ENCODE results near the gene TCHP.

TCHP gene

GRCh38 chr12:109938947-109939346 is 38.9 kb downstream of the TCHP start:
- no peak for DNase-seq

- no peak for DNase-seq
Observed at GRCh38 chr12:109939504-109939903, 39.4 kb downstream of the TCHP start.

GRCh38 chr12:109940339-109940923 is 40.4 kb downstream of the TCHP start:
- no peak for DNase-seq

- DNase-seq: no peak
Observed at GRCh38 chr12:109943811-109944210, 43.7 kb downstream of the TCHP start.

- DNase-seq: no peak
Observed at GRCh38 chr12:109944561-109945359, 44.7 kb downstream of the TCHP start.

- no peak for DNase-seq
Observed at GRCh38 chr12:109946505-109946904, 46.4 kb downstream of the TCHP start.

GRCh38 chr12:109946913-109947312 is 46.8 kb downstream of the TCHP start:
- no peak for DNase-seq

GRCh38 chr12:109947521-109947920 is 47.4 kb downstream of the TCHP start:
- no peak for DNase-seq

- no peak for DNase-seq
Observed at GRCh38 chr12:109948368-109948767, 48.3 kb downstream of the TCHP start.

GRCh38 chr12:109949089-109949488 is 49.0 kb downstream of the TCHP start:
- no peak for DNase-seq

- no peak for DNase-seq
Observed at GRCh38 chr12:109950625-109951024, 50.6 kb downstream of the TCHP start.

GRCh38 chr12:109951136-109951535 is 51.1 kb downstream of the TCHP start:
- no peak for DNase-seq

GRCh38 chr12:109951751-109952150 is 51.7 kb downstream of the TCHP start:
- no peak for DNase-seq

GRCh38 chr12:109952160-109952858 is 52.2 kb downstream of the TCHP start:
- DNase-seq: no peak

- DNase-seq: no peak
Observed at GRCh38 chr12:109952873-109953272, 52.8 kb downstream of the TCHP start.

- DNase-seq: no peak
Observed at GRCh38 chr12:109953656-109954055, 53.6 kb downstream of the TCHP start.

- DNase-seq: no peak
Observed at GRCh38 chr12:109958374-109958773, 58.3 kb downstream of the TCHP start.

- DNase-seq: no peak
Observed at GRCh38 chr12:109959411-109960093, 59.5 kb downstream of the TCHP start.

- DNase-seq: no peak
Observed at GRCh38 chr12:109961201-109961600, 61.1 kb downstream of the TCHP start.

- no peak for DNase-seq
Observed at GRCh38 chr12:109961612-109962011, 61.5 kb downstream of the TCHP start.

GRCh38 chr12:109962398-109962797 is 62.3 kb downstream of the TCHP start:
- DNase-seq: no peak

- DNase-seq: no peak
Observed at GRCh38 chr12:109963330-109963729, 63.3 kb downstream of the TCHP start.

GRCh38 chr12:109963743-109964429 is 63.8 kb downstream of the TCHP start:
- DNase-seq: no peak

Data from NCI-H1048 (cell line).